ENCODE data around the gene SLC16A11.

- TF ChIP-seq CTCF (optimal IDR thresholded peaks at IDR 0.05 in 1 of 3, IDR thresholded peaks at IDR 0.05 in 1 of 3, conservative IDR thresholded peaks at IDR 0.05 in 1 of 3; ENCODE audit: extremely low read depth in 1 of 3, insufficient read depth in 2 of 3, low read length in 3 of 3) (no peak), EZH2 (IDR thresholded peaks at IDR 0.05; ENCODE audit: low read length) (no peak)
Observed at GRCh38 chr17:7047566-7047965, 3.7 kb upstream of the SLC16A11 start.

Measured in keratinocyte (primary cell).